Measurements from ENCODE around the gene POR. TPM values are rescaled to one million over a fixed set of nuclear protein-coding genes. Genes with fewer than 3 reads are reported as not detected.

The POR gene
- total and polyA plus RNA-seq, 2 of the 13 experiments (the other 11 are each of a cell fraction or from before 2014, with no cell fraction given), result 145 to 266 TPM

GRCh38 chr7:75962607-75963380, 47.8 kb downstream of the POR start (continued):
- TF ChIP-seq ZNF512B (CRISPR knock-in tag; IDR thresholded peaks at IDR 0.05; ENCODE audit: borderline replicate concordance) (no peak), SRSF9 (IDR thresholded peaks at IDR 0.05; ENCODE audit: borderline replicate concordance, insufficient read depth, low read depth, low read length, poor library complexity, severe bottlenecking) (no peak), E2F2 (CRISPR knock-in tag; IDR thresholded peaks at IDR 0.05; ENCODE audit: borderline replicate concordance) (no peak), KDM1A (CRISPR knock-in tag; IDR thresholded peaks at IDR 0.05) (no peak), SOX13 (IDR thresholded peaks at IDR 0.05) (peak; percentile 44; the same call in 1 of the 2 replicates), SOX13 (CRISPR knock-in tag; conservative IDR thresholded peaks at IDR 0.05 in 1 of 2, IDR thresholded peaks at IDR 0.05 in 1 of 2) (peak in 1 of 2 experiments; percentile 83; a peak in 2 of 4 replicates), TBP (CRISPR knock-in tag; IDR thresholded peaks at IDR 0.05) (no peak), SP4 (CRISPR knock-in tag; IDR thresholded peaks at IDR 0.05) (no peak), ZNF652 (CRISPR knock-in tag; IDR thresholded peaks at IDR 0.05; ENCODE audit: borderline replicate concordance, low read depth) (no peak), JDP2 (CRISPR knock-in tag; IDR thresholded peaks at IDR 0.05; ENCODE audit: borderline replicate concordance) (no peak; the same call in 1 of the 2 replicates), THYN1 (CRISPR knock-in tag; IDR thresholded peaks at IDR 0.05; ENCODE audit: borderline replicate concordance, low read depth) (no peak), MYNN (CRISPR knock-in tag; IDR thresholded peaks at IDR 0.05; ENCODE audit: low read depth) (no peak), SIX1 (CRISPR knock-in tag; IDR thresholded peaks at IDR 0.05; ENCODE audit: borderline replicate concordance) (no peak), HNRNPK (IDR thresholded peaks at IDR 0.05; ENCODE audit: low read depth, low read length, poor library complexity, severe bottlenecking) (no peak), MEIS1 (CRISPR knock-in tag; IDR thresholded peaks at IDR 0.05; ENCODE audit: borderline replicate concordance) (peak; percentile 72; the same call in 1 of the 2 replicates), NFIC (IDR thresholded peaks at IDR 0.05; ENCODE audit: low read length) (no peak), SKI (IDR thresholded peaks at IDR 0.05; ENCODE audit: partially characterized antibody) (no peak)
- TF ChIP-seq, protein P1, sequence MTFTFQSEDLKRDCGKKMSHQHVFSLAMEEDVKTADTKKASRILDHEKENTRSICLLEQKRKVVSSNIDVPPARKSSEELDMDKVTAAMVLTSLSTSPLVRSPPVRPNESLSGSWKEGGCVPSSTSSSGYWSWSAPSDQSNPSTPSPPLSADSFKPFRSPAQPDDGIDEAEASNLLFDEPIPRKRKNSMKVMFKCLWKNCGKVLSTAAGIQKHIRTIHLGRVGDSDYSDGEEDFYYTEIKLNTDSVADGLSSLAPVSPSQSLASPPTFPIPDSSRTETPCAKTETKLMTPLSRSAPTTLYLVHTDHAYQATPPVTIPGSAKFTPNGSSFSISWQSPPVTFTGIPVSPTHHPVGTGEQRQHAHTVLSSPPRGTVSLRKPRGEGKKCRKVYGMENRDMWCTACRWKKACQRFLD (CRISPR knock-in tag; IDR thresholded peaks at IDR 0.05; ENCODE audit: borderline replicate concordance), result no peak
- TF ChIP-seq, protein P2, sequence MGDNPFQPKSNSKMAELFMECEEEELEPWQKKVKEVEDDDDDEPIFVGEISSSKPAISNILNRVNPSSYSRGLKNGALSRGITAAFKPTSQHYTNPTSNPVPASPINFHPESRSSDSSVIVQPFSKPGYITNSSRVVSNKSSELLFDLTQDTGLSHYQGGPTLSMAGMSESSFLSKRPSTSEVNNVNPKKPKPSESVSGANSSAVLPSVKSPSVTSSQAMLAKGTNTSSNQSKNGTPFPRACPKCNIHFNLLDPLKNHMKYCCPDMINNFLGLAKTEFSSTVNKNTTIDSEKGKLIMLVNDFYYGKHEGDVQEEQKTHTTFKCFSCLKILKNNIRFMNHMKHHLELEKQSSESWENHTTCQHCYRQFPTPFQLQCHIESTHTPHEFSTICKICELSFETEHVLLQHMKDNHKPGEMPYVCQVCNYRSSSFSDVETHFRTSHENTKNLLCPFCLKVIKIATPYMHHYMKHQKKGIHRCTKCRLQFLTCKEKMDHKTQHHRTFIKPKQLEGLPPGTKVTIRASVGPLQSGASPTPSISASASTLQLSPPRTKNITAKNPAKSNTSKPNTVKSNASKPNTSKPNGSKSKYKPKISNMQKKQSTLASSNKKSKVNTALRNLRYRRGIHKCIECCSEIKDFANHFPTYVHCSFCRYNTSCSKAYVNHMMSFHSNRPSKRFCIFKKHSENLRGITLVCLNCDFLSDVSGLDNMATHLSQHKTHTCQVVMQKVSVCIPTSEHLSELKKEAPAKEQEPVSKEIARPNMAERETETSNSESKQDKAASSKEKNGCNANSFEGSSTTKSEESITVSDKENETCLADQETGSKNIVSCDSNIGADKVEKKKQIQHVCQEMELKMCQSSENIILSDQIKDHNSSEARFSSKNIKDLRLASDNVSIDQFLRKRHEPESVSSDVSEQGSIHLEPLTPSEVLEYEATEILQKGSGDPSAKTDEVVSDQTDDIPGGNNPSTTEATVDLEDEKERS (CRISPR knock-in tag; IDR thresholded peaks at IDR 0.05), result no peak
